Brain microvascular endothelial cell (primary cell): Measurements from ENCODE around the gene GNPTG.

Source experiments
- DNase-seq: peaks from one replicate; pipeline ENCODE4 v3.0.0-alpha.2; 2020
- H3K27ac ChIP-seq: fragments of 250-450 bp; sonication (Bioruptor Pico); 2 replicates; pipeline ENCODE4 v1.5.1; 2020; ENCODE audit warnings: mild to moderate bottlenecking, moderate library complexity
- H3K27me3 ChIP-seq: fragments of 250-450 bp; sonication (Bioruptor Pico); replicated peaks from 2 replicates; pipeline ENCODE4 v1.5.1; 2020; ENCODE audit warnings: mild to moderate bottlenecking
- H3K36me3 ChIP-seq: fragments of 250-450 bp; sonication (Bioruptor Pico); replicated peaks from 2 replicates; pipeline ENCODE4 v1.5.1; 2020; ENCODE audit warnings: mild to moderate bottlenecking
- H3K4me3 ChIP-seq: 2 replicates; pipeline ENCODE4 v1.5.1; 2011; ENCODE audit warnings: low read depth, mild to moderate bottlenecking, control low read depth, low read length, moderate library complexity
- in situ Hi-C: cut with HindIII; loops from 2 replicates; pipeline ENCODE4 v1.10.0; 2017; ENCODE audit warnings: low sequenced_read_pairs, low pct_ligation_motif_present
- TF ChIP-seq, protein P1 (sequence below): IDR thresholded peaks from 2 replicates; pipeline ENCODE4 v1.5.1; 2011; ENCODE audit warnings: low read depth, mild to moderate bottlenecking, moderate library complexity, low read length, control low read depth, inconsistent platforms; ENCODE audit errors: missing control alignments

Gene GNPTG

GRCh38 chr16:1401061-1401757 is 49.5 kb downstream of the GNPTG start:
- no peaks in the 10 kb centered on the region for H3K36me3 ChIP-seq
- no peak for DNase-seq
- in situ Hi-C loops, result no loop called here
- H3K4me3 ChIP-seq, result no peak overlapping the region
- TF ChIP-seq, protein P1, sequence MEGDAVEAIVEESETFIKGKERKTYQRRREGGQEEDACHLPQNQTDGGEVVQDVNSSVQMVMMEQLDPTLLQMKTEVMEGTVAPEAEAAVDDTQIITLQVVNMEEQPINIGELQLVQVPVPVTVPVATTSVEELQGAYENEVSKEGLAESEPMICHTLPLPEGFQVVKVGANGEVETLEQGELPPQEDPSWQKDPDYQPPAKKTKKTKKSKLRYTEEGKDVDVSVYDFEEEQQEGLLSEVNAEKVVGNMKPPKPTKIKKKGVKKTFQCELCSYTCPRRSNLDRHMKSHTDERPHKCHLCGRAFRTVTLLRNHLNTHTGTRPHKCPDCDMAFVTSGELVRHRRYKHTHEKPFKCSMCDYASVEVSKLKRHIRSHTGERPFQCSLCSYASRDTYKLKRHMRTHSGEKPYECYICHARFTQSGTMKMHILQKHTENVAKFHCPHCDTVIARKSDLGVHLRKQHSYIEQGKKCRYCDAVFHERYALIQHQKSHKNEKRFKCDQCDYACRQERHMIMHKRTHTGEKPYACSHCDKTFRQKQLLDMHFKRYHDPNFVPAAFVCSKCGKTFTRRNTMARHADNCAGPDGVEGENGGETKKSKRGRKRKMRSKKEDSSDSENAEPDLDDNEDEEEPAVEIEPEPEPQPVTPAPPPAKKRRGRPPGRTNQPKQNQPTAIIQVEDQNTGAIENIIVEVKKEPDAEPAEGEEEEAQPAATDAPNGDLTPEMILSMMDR, result no peak
- H3K27me3 ChIP-seq, result no peaks in the 10 kb centered on the region
- H3K27ac ChIP-seq, result no peak overlapping the region

DNA sequence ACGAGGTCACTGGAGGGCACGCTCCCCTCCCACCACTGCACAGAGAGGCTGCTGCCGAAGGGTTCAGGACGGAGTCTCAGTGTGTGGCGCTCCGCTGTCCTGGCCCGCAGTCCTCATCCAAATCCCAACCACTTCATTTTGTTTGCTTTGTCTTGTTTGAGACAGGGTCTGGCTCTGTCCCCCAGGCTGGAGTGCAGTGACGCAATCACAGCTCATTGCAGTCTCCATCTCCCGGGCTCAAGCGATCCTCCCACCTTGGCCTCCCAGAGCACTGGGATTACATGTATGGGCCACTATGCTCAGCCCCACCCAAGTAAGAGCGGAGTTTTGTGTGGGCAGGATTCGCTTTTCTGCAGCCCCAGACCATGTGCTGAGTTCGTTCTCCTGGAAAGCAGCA is 50.0 kb downstream of the GNPTG start:
- in situ Hi-C loops, result no loop called here
- TF ChIP-seq, protein P1, result no peak
- H3K27me3 ChIP-seq, result no peaks in the 10 kb centered on the region
- H3K4me3 ChIP-seq, result no peak overlapping the region
- no peak overlapping the region for H3K27ac ChIP-seq
- no peaks in the 10 kb centered on the region for H3K36me3 ChIP-seq
- no peak for DNase-seq

DNA sequence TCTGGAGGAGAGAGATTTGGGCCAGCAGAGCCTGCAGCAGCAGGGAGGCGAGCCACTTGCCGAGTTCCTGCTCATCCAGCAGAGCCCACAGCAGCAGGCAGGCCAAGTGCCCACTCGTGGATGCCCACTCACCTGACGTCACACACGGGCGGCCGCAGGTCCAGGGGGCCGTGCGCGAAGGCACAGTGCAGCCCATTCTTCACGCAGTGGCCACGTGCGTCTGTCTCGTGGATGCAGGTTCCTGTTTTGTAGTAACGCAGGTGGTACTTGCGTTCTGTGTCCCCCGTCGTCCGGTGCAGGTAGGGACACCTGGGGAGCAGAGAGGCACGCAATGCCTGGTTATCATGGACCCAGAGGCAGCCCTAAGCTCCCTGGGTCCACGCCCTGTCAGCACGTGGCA is 51.3 kb downstream of the GNPTG start:
- Histone ChIP-seq H3K4me3 (no peak overlapping the region), H3K36me3 (no peaks in the 10 kb centered on the region), H3K27ac (no peak overlapping the region), H3K27me3 (no peaks in the 10 kb centered on the region)
- no peak for DNase-seq
- in situ Hi-C loops, result no loop called here
- TF ChIP-seq, protein P1, result no peak

DNA sequence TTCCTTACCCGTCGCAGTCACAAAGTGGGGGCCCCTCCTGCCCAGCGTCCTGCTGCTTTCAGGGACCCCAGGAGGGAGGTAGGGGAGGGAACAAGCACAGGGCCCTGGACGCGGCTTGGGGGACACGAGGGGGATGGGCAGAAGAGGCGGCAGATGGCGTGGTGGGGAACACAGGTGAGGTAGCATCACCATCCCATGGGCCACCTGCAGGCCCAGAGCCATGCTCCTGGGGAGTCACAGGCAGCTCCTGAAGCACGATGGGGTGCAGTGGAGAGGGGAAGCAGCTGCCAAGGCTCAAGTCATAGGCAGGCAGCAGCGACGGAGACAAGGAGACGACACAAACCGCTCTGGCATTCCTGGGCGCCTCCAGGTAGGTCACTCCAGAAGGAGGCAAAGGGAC is 52.0 kb downstream of the GNPTG start:
- in situ Hi-C loops, result no loop called here
- H3K4me3 ChIP-seq, result no peak overlapping the region
- DNase-seq, result no peak
- no peak overlapping the region for H3K27ac ChIP-seq
- no peaks in the 10 kb centered on the region for H3K27me3 ChIP-seq
- H3K36me3 ChIP-seq, result no peaks in the 10 kb centered on the region
- TF ChIP-seq, protein P1, result no peak

DNA sequence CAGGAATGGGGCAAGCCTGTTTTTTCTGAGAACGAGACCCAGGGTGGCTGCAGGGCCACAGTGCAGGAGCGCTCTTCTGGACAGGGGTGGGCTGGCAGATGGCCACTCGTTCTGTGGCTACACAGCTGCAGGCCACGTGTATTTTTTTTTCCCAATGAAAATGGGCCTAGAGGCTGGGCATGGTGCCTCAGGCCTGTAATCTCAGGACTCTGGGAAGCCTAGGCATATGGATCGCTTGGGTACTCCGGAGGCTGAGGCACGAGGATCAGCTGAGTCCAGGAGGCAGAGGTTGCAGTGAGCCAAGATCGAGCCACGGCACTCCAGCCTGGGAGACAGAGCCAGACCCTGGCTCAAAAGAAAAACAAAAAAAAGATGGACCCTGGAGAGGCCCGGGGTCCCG is 56.0 kb downstream of the GNPTG start:
- TF ChIP-seq, protein P1, result no peak
- H3K27ac ChIP-seq, result no peak overlapping the region
- no peak for DNase-seq
- peaks cover under 1% of the 10 kb centered on the region for H3K36me3 ChIP-seq
- in situ Hi-C loops, result no loop called here
- peak overlapping the region; percentile 64 for H3K4me3 ChIP-seq
- no peaks in the 10 kb centered on the region for H3K27me3 ChIP-seq
